ENCODE measurements around the gene AGAP2. TPM values are rescaled to one million over a fixed set of nuclear protein-coding genes. Genes with fewer than 3 reads are reported as not detected.

AGAP2 gene
- total and polyA plus RNA-seq, 2 of the 13 experiments (the other 11 are each of a cell fraction or from before 2014, with no cell fraction given), result 0.38 to 0.45 TPM

DNA sequence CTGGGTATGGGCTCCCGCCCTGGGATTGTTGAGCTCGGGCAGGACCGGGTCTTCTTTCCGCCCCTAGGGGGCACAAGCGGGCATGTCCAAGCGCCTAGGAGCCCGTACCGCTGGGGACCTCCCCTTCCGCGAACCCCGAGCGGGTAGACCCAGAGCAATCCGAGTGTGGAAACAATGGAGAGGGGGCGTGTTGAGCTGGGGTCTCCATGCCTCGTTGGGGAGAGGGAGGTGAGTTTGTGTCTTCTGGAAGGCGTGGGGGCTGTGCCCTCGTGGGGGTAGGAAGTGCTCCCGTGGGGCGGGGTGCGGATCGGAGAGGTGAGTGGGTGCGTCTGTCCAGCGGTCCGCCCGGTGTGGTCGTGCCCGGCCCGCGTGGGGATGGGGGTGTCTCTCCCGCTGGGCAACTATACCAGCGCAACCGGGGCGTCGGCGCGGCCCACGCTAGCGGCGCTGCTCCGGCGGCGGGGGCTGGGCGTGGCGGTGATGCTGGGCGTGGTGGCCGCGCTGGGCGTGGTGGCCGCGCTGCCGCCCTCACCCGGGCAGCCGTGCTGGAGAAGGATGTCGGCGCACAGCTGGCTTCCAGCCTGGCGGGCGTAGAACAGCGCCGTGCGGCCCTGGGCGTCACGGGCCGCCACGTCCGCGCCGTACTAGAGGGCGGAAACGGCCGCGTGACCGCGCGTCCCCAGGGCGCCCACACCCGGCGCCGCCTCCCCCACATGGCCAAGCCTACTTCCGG is 12.2 kb downstream of the AGAP2 start (continued):
- TF ChIP-seq ZNF34 (CRISPR knock-in tag; IDR thresholded peaks at IDR 0.05; ENCODE audit: borderline replicate concordance) (0 out of 2 replicates have a peak, but pooled peaks have one; percentile 38), FOXM1 (CRISPR knock-in tag; IDR thresholded peaks at IDR 0.05) (no peak), PCBP2 (optimal IDR thresholded peaks at IDR 0.05; ENCODE audit: low read depth, low read length, poor library complexity, severe bottlenecking) (no peak), NFKB2 (CRISPR knock-in tag; IDR thresholded peaks at IDR 0.05; ENCODE audit: borderline replicate concordance) (peak; percentile 58; the same call in 1 of the 2 replicates), ETV5 (CRISPR knock-in tag; IDR thresholded peaks at IDR 0.05; ENCODE audit: borderline replicate concordance) (0 out of 2 replicates have a peak, but pooled peaks have one; percentile 9), ZFP36L1 (CRISPR knock-in tag; IDR thresholded peaks at IDR 0.05) (no peak), HMGA1 (CRISPR knock-in tag; conservative IDR thresholded peaks at IDR 0.05) (no peak), ZNF709 (CRISPR knock-in tag; IDR thresholded peaks at IDR 0.05) (0 out of 2 replicates have a peak, but pooled peaks have one; percentile 23), SMAD9 (CRISPR knock-in tag; IDR thresholded peaks at IDR 0.05) (no peak)
- TF ChIP-seq, protein P1, sequence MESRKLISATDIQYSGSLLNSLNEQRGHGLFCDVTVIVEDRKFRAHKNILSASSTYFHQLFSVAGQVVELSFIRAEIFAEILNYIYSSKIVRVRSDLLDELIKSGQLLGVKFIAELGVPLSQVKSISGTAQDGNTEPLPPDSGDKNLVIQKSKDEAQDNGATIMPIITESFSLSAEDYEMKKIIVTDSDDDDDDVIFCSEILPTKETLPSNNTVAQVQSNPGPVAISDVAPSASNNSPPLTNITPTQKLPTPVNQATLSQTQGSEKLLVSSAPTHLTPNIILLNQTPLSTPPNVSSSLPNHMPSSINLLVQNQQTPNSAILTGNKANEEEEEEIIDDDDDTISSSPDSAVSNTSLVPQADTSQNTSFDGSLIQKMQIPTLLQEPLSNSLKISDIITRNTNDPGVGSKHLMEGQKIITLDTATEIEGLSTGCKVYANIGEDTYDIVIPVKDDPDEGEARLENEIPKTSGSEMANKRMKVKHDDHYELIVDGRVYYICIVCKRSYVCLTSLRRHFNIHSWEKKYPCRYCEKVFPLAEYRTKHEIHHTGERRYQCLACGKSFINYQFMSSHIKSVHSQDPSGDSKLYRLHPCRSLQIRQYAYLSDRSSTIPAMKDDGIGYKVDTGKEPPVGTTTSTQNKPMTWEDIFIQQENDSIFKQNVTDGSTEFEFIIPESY (CRISPR knock-in tag; IDR thresholded peaks at IDR 0.05), result no peak
- TF ChIP-seq, protein P2, sequence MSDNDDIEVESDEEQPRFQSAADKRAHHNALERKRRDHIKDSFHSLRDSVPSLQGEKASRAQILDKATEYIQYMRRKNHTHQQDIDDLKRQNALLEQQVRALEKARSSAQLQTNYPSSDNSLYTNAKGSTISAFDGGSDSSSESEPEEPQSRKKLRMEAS (IDR thresholded peaks at IDR 0.05), result peak; percentile 68
- TF ChIP-seq, protein P3, sequence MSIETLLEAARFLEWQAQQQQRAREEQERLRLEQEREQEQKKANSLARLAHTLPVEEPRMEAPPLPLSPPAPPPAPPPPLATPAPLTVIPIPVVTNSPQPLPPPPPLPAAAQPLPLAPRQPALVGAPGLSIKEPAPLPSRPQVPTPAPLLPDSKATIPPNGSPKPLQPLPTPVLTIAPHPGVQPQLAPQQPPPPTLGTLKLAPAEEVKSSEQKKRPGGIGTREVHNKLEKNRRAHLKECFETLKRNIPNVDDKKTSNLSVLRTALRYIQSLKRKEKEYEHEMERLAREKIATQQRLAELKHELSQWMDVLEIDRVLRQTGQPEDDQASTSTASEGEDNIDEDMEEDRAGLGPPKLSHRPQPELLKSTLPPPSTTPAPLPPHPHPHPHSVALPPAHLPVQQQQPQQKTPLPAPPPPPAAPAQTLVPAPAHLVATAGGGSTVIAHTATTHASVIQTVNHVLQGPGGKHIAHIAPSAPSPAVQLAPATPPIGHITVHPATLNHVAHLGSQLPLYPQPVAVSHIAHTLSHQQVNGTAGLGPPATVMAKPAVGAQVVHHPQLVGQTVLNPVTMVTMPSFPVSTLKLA (IDR thresholded peaks at IDR 0.05), result no peak
- TF ChIP-seq, protein P4, sequence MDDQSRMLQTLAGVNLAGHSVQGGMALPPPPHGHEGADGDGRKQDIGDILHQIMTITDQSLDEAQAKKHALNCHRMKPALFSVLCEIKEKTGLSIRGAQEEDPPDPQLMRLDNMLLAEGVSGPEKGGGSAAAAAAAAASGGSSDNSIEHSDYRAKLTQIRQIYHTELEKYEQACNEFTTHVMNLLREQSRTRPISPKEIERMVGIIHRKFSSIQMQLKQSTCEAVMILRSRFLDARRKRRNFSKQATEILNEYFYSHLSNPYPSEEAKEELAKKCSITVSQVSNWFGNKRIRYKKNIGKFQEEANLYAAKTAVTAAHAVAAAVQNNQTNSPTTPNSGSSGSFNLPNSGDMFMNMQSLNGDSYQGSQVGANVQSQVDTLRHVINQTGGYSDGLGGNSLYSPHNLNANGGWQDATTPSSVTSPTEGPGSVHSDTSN (CRISPR knock-in tag; IDR thresholded peaks at IDR 0.05; ENCODE audit: borderline replicate concordance), result no peak
- TF ChIP-seq, protein P5, sequence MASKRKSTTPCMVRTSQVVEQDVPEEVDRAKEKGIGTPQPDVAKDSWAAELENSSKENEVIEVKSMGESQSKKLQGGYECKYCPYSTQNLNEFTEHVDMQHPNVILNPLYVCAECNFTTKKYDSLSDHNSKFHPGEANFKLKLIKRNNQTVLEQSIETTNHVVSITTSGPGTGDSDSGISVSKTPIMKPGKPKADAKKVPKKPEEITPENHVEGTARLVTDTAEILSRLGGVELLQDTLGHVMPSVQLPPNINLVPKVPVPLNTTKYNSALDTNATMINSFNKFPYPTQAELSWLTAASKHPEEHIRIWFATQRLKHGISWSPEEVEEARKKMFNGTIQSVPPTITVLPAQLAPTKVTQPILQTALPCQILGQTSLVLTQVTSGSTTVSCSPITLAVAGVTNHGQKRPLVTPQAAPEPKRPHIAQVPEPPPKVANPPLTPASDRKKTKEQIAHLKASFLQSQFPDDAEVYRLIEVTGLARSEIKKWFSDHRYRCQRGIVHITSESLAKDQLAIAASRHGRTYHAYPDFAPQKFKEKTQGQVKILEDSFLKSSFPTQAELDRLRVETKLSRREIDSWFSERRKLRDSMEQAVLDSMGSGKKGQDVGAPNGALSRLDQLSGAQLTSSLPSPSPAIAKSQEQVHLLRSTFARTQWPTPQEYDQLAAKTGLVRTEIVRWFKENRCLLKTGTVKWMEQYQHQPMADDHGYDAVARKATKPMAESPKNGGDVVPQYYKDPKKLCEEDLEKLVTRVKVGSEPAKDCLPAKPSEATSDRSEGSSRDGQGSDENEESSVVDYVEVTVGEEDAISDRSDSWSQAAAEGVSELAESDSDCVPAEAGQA (IDR thresholded peaks at IDR 0.05; ENCODE audit: low read depth), result no peak
- TF ChIP-seq, protein P5 (CRISPR knock-in tag; IDR thresholded peaks at IDR 0.05; ENCODE audit: borderline replicate concordance), result no peak
- TF ChIP-seq, protein P6, sequence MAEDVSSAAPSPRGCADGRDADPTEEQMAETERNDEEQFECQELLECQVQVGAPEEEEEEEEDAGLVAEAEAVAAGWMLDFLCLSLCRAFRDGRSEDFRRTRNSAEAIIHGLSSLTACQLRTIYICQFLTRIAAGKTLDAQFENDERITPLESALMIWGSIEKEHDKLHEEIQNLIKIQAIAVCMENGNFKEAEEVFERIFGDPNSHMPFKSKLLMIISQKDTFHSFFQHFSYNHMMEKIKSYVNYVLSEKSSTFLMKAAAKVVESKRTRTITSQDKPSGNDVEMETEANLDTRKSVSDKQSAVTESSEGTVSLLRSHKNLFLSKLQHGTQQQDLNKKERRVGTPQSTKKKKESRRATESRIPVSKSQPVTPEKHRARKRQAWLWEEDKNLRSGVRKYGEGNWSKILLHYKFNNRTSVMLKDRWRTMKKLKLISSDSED (CRISPR knock-in tag; IDR thresholded peaks at IDR 0.05), result no peak
